IMR-90 (cell line): Measurements from ENCODE around the gene NFATC1. TPM values are rescaled to one million over a fixed set of nuclear protein-coding genes. Genes with fewer than 3 reads are reported as not detected.

Experiments used
- ATAC-seq: fragments of 200-7000 bp; cut with Tn5 transposase; 2 replicates; pipeline ENCODE4 v1.9.1; 2020; ENCODE audit warnings: low read depth, mild to moderate bottlenecking, moderate library complexity
- BruUV-seq: library from RNA; stranded (reverse); fragments of 400-500 nt; replicated peaks from 2 replicates; lab custom pipeline; 2021; lab: Mats Ljungman, UMichigan
- CTCF ChIA-PET: fragments of 300-600 bp; formaldehyde crosslinking; extraction: SDS; loops from one replicate; lab custom pipeline; 2021; ENCODE audit warnings: antibody characterized with exemption; lab: Yijun Ruan, JAX
- POLR2A ChIA-PET: fragments of 300-600 bp; sonication (Branson Sonifier 250); formaldehyde crosslinking; loops from one replicate; lab custom pipeline; 2022; ENCODE audit warnings: antibody characterized with exemption; ENCODE audit not compliant: unreplicated experiment; lab: Charles Lee
- DNase-seq: peaks from one replicate; pipeline ENCODE4 v3.0.0; 2013
- H2AFZ ChIP-seq: replicated peaks from 2 replicates; pipeline ENCODE3; 2013; ENCODE audit warnings: low read length, mild to moderate bottlenecking; ENCODE audit not compliant: poor library complexity
- H2AK5ac ChIP-seq: 2 replicates; pipeline ENCODE4 v1.6.1; 2013; ENCODE audit warnings: low read depth, low read length, inconsistent platforms
- H2AK9ac ChIP-seq: replicated peaks from 2 replicates; pipeline ENCODE3; 2013; ENCODE audit warnings: mild to moderate bottlenecking, low read depth, low read length, moderate library complexity; ENCODE audit not compliant: poor library complexity
- H2BK120ac ChIP-seq: 2 replicates; pipeline ENCODE4 v1.6.1; 2013; ENCODE audit warnings: low read depth, low read length, inconsistent platforms
- H2BK15ac ChIP-seq: 3 replicates; pipeline ENCODE4 v1.6.1; 2013; ENCODE audit warnings: low read depth, low read length, inconsistent platforms
- H2BK20ac ChIP-seq: 2 replicates; pipeline ENCODE4 v1.6.1; 2013; ENCODE audit warnings: low read depth, mild to moderate bottlenecking, inconsistent platforms, low read length, moderate library complexity
- H2BK5ac ChIP-seq: 2 replicates; pipeline ENCODE4 v1.6.1; 2013; ENCODE audit warnings: mild to moderate bottlenecking, low read depth, low read length, inconsistent platforms; ENCODE audit not compliant: poor library complexity, severe bottlenecking
- H3K14ac ChIP-seq: replicated peaks from 2 replicates; pipeline ENCODE4 v1.6.1; 2013; ENCODE audit warnings: low read depth, low read length, inconsistent platforms
- H3K18ac ChIP-seq: 2 replicates; pipeline ENCODE4 v1.6.1; 2013; ENCODE audit warnings: low read depth, low read length, control low read depth
- H3K23ac ChIP-seq: 2 replicates; pipeline ENCODE4 v1.6.1; 2013; ENCODE audit warnings: low read depth, low read length, inconsistent platforms
- H3K27ac ChIP-seq: 2 replicates; pipeline ENCODE4 v1.5.1; 2013; ENCODE audit warnings: mild to moderate bottlenecking, control low read depth, low read length; ENCODE audit not compliant: insufficient read depth
- H3K27me3 ChIP-seq: 2 replicates; pipeline ENCODE4 v1.6.1; 2013; ENCODE audit warnings: low read length; ENCODE audit not compliant: control insufficient read depth, insufficient read depth
- H3K36me3 ChIP-seq: 2 replicates; pipeline ENCODE4 v1.6.1; 2013; ENCODE audit warnings: low read length, mixed read lengths; ENCODE audit not compliant: control insufficient read depth, insufficient read depth
- H3K4ac ChIP-seq: 2 replicates; pipeline ENCODE4 v1.6.1; 2013; ENCODE audit warnings: low read depth, low read length, inconsistent platforms
- H3K4me1 ChIP-seq: 2 replicates; pipeline ENCODE4 v1.6.1; 2013; ENCODE audit warnings: low read length, mixed read lengths; ENCODE audit not compliant: control insufficient read depth, insufficient read depth
- H3K4me2 ChIP-seq: 2 replicates; pipeline ENCODE4 v1.6.1; 2013; ENCODE audit warnings: low read depth, mild to moderate bottlenecking, control low read depth, low read length, moderate library complexity
- H3K4me3 ChIP-seq: 2 replicates; pipeline ENCODE4 v1.5.1; 2013; ENCODE audit warnings: low read depth, mild to moderate bottlenecking, control low read depth, low read length, moderate library complexity; ENCODE audit not compliant: insufficient read depth
- H3K56ac ChIP-seq: 2 replicates; pipeline ENCODE4 v1.6.1; 2013; ENCODE audit warnings: low read length, inconsistent platforms; ENCODE audit not compliant: insufficient read depth; ENCODE audit errors: extremely low read depth
- H3K79me1 ChIP-seq, 2 experiments: 2 replicates each; pipeline ENCODE4 v1.6.1; 2013; ENCODE audit warnings: low read length in 2 of 2, inconsistent platforms in 1 of 2, low read depth in 1 of 2
- H3K9ac ChIP-seq: 2 replicates; pipeline ENCODE4 v1.6.1; 2013; ENCODE audit warnings: low read depth, low read length, control low read depth
- H3K9me1 ChIP-seq: 2 replicates; pipeline ENCODE4 v1.6.1; 2013; ENCODE audit warnings: low read length, inconsistent platforms; ENCODE audit not compliant: insufficient read depth
- H3K9me3 ChIP-seq: 2 replicates; pipeline ENCODE4 v1.6.1; 2013; ENCODE audit warnings: low read length; ENCODE audit not compliant: control insufficient read depth, insufficient read depth
- H4K20me1 ChIP-seq: 2 replicates; pipeline ENCODE4 v1.6.1; 2013; ENCODE audit warnings: low read length, inconsistent platforms; ENCODE audit not compliant: insufficient read depth
- H4K5ac ChIP-seq: 2 replicates; pipeline ENCODE4 v1.6.1; 2013; ENCODE audit warnings: mild to moderate bottlenecking, low read depth, low read length, control low read depth
- H4K8ac ChIP-seq, 2 experiments: 2 replicates each; pipeline ENCODE4 v1.6.1; 2013; ENCODE audit warnings: low read depth in 2 of 2, low read length in 2 of 2, control low read depth in 1 of 2, inconsistent platforms in 1 of 2
- H4K91ac ChIP-seq: 2 replicates; pipeline ENCODE4 v1.6.1; 2013; ENCODE audit warnings: low read depth, low read length, inconsistent platforms; ENCODE audit not compliant: insufficient read depth
- RAD21 ChIP-seq: IDR thresholded peaks from 2 replicates; pipeline ENCODE4 v1.6.1; 2012; ENCODE audit warnings: low read length, improper control_type of control experiment
- USF2 ChIP-seq: fragments of 150-350 bp; IDR thresholded peaks from 2 replicates; pipeline ENCODE4 v1.6.1; 2017; ENCODE audit warnings: mild to moderate bottlenecking, antibody characterized with exemption, low read length, low read depth
- WGBS, 2 experiments: methylation state at CpG; one replicate each; pipeline versions ENCODE4 v1.1.5 to v1.1.7; 2013; ENCODE audit warnings: missing lambda C conversion rate in 2 of 2; ENCODE audit not compliant: insufficient read length in 1 of 2; ENCODE audit errors: extremely low coverage in 2 of 2; 5-methylcytosine and 5-hydroxymethylcytosine counted together
- dilution Hi-C: fragments of 300-500 bp; cut with HindIII; formaldehyde crosslinking; loops from one replicate; pipeline ENCODE4 v1.14.3; 2018; ENCODE audit warnings: low sequenced_read_pairs; ENCODE audit not compliant: unreplicated experiment
- in situ Hi-C: fragments of 300-500 bp; cut with MboI; formaldehyde crosslinking; loops from 3 replicates; pipeline ENCODE4 v1.14.3; 2019; ENCODE audit warnings: low sequenced_read_pairs, inconsistent platforms, mixed read lengths
- intact Hi-C: fragments of 100-400 bp; cut with micrococcal nuclease; formaldehyde crosslinking; loops from 2 replicates; pipeline ENCODE4 v1.10.0; 2022
- polyA plus RNA-seq, 3 experiments: library from polyadenylated mRNA; depleted of rRNA; stranded (reverse); fragments of >200 nt; gene quantifications; 2 replicates each; pipeline ENCODE4 v1.2.3, GENCODE V29; 2012; ENCODE audit warnings: low replicate concordance in 1 of 3
- total RNA-seq: library from RNA; depleted of rRNA; stranded (reverse); fragments of >200 nt; gene quantifications from 2 replicates; pipeline ENCODE4 v1.2.3, GENCODE V29; 2012

The NFATC1 gene
- total and polyA plus RNA-seq, 2 of the 4 experiments (the other 2 are of a cell fraction), result 0.36 to 1.8 TPM

- 81% methylated on average over 4 of the region's 21 CpGs; no CpG with 5 or more reads in 1 of the 2 experiments for WGBS, 2 experiments
- ATAC-seq (no peak), DNase-seq (no peak)
- Histone ChIP-seq H2BK120ac (no peak overlapping the region), H3K36me3 (no peaks in the 10 kb centered on the region), H3K4me1 (no peaks in the 10 kb centered on the region), H3K9me1 (no peaks in the 10 kb centered on the region), H4K20me1 (no peaks in the 10 kb centered on the region), H2AK9ac (no peak overlapping the region), H2BK20ac (no peak overlapping the region), H3K79me1 (no peaks in the 10 kb centered on the region), H2BK15ac (no peak overlapping the region), H2AFZ (no peak overlapping the region), H3K18ac (no peak overlapping the region), H4K5ac (no peak overlapping the region), H3K27ac (no peak overlapping the region), H3K4me3 (no peak overlapping the region), H3K56ac (no peak overlapping the region), H2AK5ac (no peak overlapping the region), H3K9ac (no peak overlapping the region), H3K14ac (no peak overlapping the region), H3K27me3 (peaks cover 33% of the 10 kb centered on the region), H4K91ac (no peak overlapping the region), H4K8ac (no peak overlapping the region), H2BK5ac (no peak overlapping the region), H3K9me3 (no peaks in the 10 kb centered on the region), H3K4me2 (no peak overlapping the region), H3K23ac (no peak overlapping the region), H3K4ac (no peak overlapping the region)
- intact Hi-C loops (no loop called here), in situ Hi-C loops (no loop called here), dilution Hi-C loops (no loop called here)
- TF ChIP-seq USF2, result no peak
- no peak for TF ChIP-seq RAD21
- CTCF ChIA-PET, result no interaction called here
- BruUV-seq, result no TSS peak
- POLR2A ChIA-PET, result no interaction called here
Observed at GRCh38 chr18:79543861-79544385, 148.2 kb downstream of the NFATC1 start.
